Heart right ventricle (tissue), 16 donors: ENCODE data around the gene DPAGT1. TPM values are rescaled to one million over a fixed set of nuclear protein-coding genes. Genes with fewer than 3 reads are reported as not detected.

Experiments used
- ATAC-seq, 8 donors: fragments of 200-7000 bp; cut with Tn5 transposase; one replicate each; pipeline ENCODE4 v1.9.1; 2020; ENCODE audit warnings: mild to moderate bottlenecking in 8 of 8, moderate library complexity in 8 of 8, moderate number of reproducible peaks in 1 of 8
- DNase-seq, 2 donors: peaks; one replicate each; pipeline ENCODE4 v3.0.0-alpha.2; 2020
- H3K27ac ChIP-seq, 10 donors: fragments of 200-600 bp; sonication (generic) in 2 of 10; one replicate each; pipeline versions ENCODE4 v1.5.0 to v1.8.0; 2020 to 2022; ENCODE audit warnings: mild to moderate bottlenecking in 3 of 10
- H3K27me3 ChIP-seq, 7 donors: fragments of 200-600 bp; one replicate each; pipeline ENCODE4 v1.8.0; 2021 to 2022; ENCODE audit warnings: mild to moderate bottlenecking in 2 of 7
- H3K36me3 ChIP-seq, 9 donors: fragments of 200-600 bp; sonication (generic) in 1 of 9; one replicate each; pipeline versions ENCODE4 v1.5.0 to v1.8.0; 2020 to 2022; ENCODE audit warnings: mild to moderate bottlenecking in 2 of 9
- H3K4me1 ChIP-seq, 9 donors: fragments of 200-600 bp; sonication (generic) in 1 of 9; one replicate each; pipeline versions ENCODE4 v1.5.0 to v1.8.0; 2020 to 2022; ENCODE audit warnings: mild to moderate bottlenecking in 4 of 9
- H3K4me3 ChIP-seq, 10 donors: fragments of 200-600 bp; sonication (generic) in 2 of 10; one replicate each; pipeline versions ENCODE4 v1.5.0 to v1.8.0; 2020 to 2022; ENCODE audit warnings: mild to moderate bottlenecking in 7 of 10, moderate library complexity in 2 of 10
- H3K9me3 ChIP-seq, 11 donors: fragments of 200-600 bp in 10 of 11; sonication (generic) in 2 of 11; one replicate each; pipeline versions ENCODE4 v1.5.0 to v1.8.0; 2013 to 2022; ENCODE audit warnings: mild to moderate bottlenecking in 2 of 11, control low read depth in 1 of 11, moderate library complexity in 1 of 11
- WGBS, 2 donors: extraction: QIAGEN DNeasy Blood & Tissue Kit; methylation state at CpG; one replicate each; pipeline ENCODE4 v1.1.7; 2013; ENCODE audit warnings: inconsistent platforms in 1 of 2; 5-methylcytosine and 5-hydroxymethylcytosine counted together
- intact Hi-C, 10 donors: fragments of 100-400 bp; cut with DNase I; formaldehyde crosslinking; loops; one replicate each; pipeline versions ENCODE4 v1.11.1 to v1.14.2; 2022
- long read RNA-seq, 3 donors: library from polyadenylated mRNA; unstranded; transcript quantifications; one replicate each; pipeline ENCODE4 v2.0.0, GENCODE V29; 2020 to 2021
- polyA plus RNA-seq, 2 donors: library from polyadenylated mRNA; stranded (reverse); fragments of 200-250 nt; gene quantifications; one replicate each; pipeline ENCODE4 v1.2.3, GENCODE V29; 2013
- total RNA-seq, 10 donors: library from RNA; stranded (reverse); fragmentation: NEBNext Ultra II Directional in 3 of 10; extraction: Animal tissue kit (Norgen Biotek cat#: 25700) in 3 of 10; gene quantifications; one replicate each; pipeline versions ENCODE4 v1.2.1 to v1.2.4, GENCODE V29; 2021 to 2023
- TF ChIP-seq, protein P1 (sequence below), 9 donors: fragments of 200-600 bp; sonication (generic) in 2 of 9; IDR thresholded peaks; one replicate each; pipeline versions ENCODE4 v1.5.0 to v1.8.0; 2021 to 2022; ENCODE audit warnings: antibody characterized with exemption in 9 of 9, mild to moderate bottlenecking in 5 of 9, moderate library complexity in 1 of 9
- donor health status: Arrhythmogenic right ventricular cardiomyopathy.
- donor health status: ischemic (EF 13 %, LVEDD 7.1; RV severe dilation, severe dysfunction).
- donor health status: healthy with polysubstance abuse.
- donor health status: DM: no; HTN: yes; CAD: no.
- donor health status: DM: no; HTN: no; CAD: no.
- donor health status: ischemic (EF 25% LVEDD 6.9; RV normal size, moderate dysfunction).
- donor health status: ischemic (EF 25% LVEDD 5.7; RV mildly dilated, moderate dysfunction).
- donor health status: healthy.
- donor health status: DM: yes; HTN: yes; CAD: no.
- donor health status: Ischemic cardiomyopathy.
- donor health status: ischemic (EF 35%, LVEDD 5.7; RV mildly dilated, moderate dysfunction).
- donor health status: nonischemic (EF 11% LVEDD 7.7; RV severe dilation, severe dysfunction).
- donor health status: DM: yes; HTN: yes; CAD: no.
- donor health status: PGD.
- donor health status: ischemic (EF 29% LVEDD 5.4; RV normal size, mild dysfunction).
- donor health status: nonischemic (EF 23%, LVEDD 6.1; RV moderate dilation, normal function).

DPAGT1 gene
- 10 to 100 TPM in 9 of 10 donors, 1 to 10 TPM in 1; 8.6 to 23.2 (median 16.5) TPM for total RNA-seq
- 10 to 100 TPM; 15.3 to 24.3 TPM for polyA plus RNA-seq
- long read RNA-seq, donor 1, transcript DPAGT1-201 (9 exons, 2,205 nt), result major isoform, 10 of 15 reads
- long read RNA-seq, donor 1, partial matches to known transcripts, result 2 of 15 reads
- long read RNA-seq, donor 1, other reads (novel, unspliced or antisense), result 2 of 15 reads
- long read RNA-seq, donor 2, transcript DPAGT1-201 (9 exons, 2,205 nt), result major isoform, 6 of 10 reads
- long read RNA-seq, donor 2, partial matches to known transcripts, result 3 of 10 reads
- long read RNA-seq, donor 2, other reads (novel, unspliced or antisense), result 1 of 10 reads
- long read RNA-seq, donor 3, transcript DPAGT1-201 (9 exons, 2,205 nt), result major isoform, 33 of 47 reads
- long read RNA-seq, donor 3, partial matches to known transcripts, result 10 of 47 reads
- long read RNA-seq, donor 3, other reads (novel, unspliced or antisense), result 3 of 47 reads

DNA sequence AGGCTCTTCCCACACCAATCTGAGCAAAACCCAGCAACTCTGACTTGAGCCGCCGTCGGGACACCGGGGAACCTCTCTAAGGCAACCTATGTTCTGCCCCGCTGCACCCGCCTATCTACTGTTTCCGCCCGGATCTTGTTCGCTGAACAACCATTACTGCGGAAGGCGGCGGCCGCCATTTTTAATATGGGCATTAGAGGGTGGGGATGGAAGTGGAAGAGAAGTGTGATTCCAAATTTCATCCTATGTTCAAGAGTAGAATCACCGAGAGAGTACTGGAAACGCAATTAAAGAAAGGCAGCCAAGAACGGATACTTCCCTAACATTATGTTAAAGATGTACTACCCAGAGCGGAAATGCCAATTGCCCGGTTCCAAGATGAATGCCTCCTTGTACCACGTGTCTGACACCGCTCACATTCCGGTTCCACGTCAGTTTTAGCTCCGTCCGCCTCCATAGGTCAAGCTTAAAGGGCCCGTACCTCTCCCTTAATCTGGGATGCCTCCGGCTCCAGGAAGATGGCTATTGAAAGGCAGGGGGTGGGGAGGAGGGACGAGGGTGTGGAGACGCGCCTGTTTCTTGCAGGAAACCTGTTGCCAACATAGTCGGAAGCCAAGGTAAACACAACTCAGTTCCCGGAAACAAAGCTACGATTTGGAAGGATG is at the start of gene DPAGT1:
Gene DPAGT1, minus strand, starts transcription at position 95 of the 665 bp plus-strand sequence. CDS start 198 bp downstream, outside the sequence.
- 0% methylated on average over 32 of the region's 32 CpGs for WGBS, 2 donors
- Histone ChIP-seq H3K27ac (peak within 1 kb of the TSS; percentile 83 to 96 (median 92)), H3K27me3 (no peaks in the 10 kb centered on the region), H3K4me3 (peak within 1 kb of the TSS; percentile 69 to 89 (median 79)), H3K9me3 (no peaks in the 10 kb centered on the region), H3K4me1 (peaks cover 10 to 50% (median 35%) of the 10 kb centered on the region in 9 donors), H3K36me3 (peaks cover 0 to 26% (median 15%) of the 10 kb centered on the region in 9 donors)
- ATAC-seq (peak; percentile 94 to 97 (median 96)), DNase-seq (peak; percentile 81 to 95)
- TF ChIP-seq, protein P1, sequence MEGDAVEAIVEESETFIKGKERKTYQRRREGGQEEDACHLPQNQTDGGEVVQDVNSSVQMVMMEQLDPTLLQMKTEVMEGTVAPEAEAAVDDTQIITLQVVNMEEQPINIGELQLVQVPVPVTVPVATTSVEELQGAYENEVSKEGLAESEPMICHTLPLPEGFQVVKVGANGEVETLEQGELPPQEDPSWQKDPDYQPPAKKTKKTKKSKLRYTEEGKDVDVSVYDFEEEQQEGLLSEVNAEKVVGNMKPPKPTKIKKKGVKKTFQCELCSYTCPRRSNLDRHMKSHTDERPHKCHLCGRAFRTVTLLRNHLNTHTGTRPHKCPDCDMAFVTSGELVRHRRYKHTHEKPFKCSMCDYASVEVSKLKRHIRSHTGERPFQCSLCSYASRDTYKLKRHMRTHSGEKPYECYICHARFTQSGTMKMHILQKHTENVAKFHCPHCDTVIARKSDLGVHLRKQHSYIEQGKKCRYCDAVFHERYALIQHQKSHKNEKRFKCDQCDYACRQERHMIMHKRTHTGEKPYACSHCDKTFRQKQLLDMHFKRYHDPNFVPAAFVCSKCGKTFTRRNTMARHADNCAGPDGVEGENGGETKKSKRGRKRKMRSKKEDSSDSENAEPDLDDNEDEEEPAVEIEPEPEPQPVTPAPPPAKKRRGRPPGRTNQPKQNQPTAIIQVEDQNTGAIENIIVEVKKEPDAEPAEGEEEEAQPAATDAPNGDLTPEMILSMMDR (IDR thresholded peaks at IDR 0.05), result no peak
- intact Hi-C loops, result loop anchor here in 4 of 10 donors (5.0 to 10.0 kb wide), 4 partner anchors 85 to 220 kb away; partner anchors contain the start of genes RPS25 (in 1 of the 4) and TRAPPC4 (in 1 of the 4)

DNA sequence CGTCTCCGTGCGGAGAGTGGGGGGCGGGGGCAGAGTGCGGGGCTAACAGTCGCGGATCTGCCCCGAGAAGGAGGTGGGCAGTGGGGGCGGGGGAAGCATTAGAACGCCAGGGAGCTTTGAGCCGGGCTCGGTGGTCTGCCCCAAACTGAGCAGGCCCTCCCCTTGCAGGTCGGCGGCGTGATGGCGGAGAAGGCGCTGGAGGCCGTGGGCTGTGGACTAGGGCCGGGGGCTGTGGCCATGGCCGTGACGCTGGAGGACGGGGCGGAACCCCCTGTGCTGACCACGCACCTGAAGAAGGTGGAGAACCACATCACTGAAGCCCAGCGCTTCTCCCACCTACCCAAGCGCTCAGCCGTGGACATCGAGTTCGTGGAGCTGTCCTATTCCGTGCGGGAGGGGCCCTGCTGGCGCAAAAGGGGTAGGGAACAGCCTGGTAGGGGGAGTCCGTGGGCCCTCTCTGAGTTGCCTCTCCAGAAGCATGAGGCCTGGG is 48.2 kb upstream of the DPAGT1 start:
- Histone ChIP-seq H3K36me3 (no peaks in the 10 kb centered on the region), H3K9me3 (no peaks in the 10 kb centered on the region), H3K27ac (no peak overlapping the region), H3K27me3 (peaks cover 0 to 77% (median 18%) of the 10 kb centered on the region in 7 donors), H3K4me3 (peak overlapping the region; percentile 8 to 68 (median 62)), H3K4me1 (peaks cover 0 to 21% (median 7%) of the 10 kb centered on the region in 9 donors)
- 34 to 41% methylated on average over 33 of the region's 33 CpGs for WGBS, 2 donors
- ATAC-seq (peak in 1 of 8 donors; percentile 8), DNase-seq (no peak)
- TF ChIP-seq, protein P1 (IDR thresholded peaks at IDR 0.05), result no peak
- intact Hi-C loops, result loop anchor here in 7 of 10 donors (5.0 to 10.0 kb wide), 5 partner anchors 42 to 175 kb away; no protein-coding TSS in a partner anchor

DNA sequence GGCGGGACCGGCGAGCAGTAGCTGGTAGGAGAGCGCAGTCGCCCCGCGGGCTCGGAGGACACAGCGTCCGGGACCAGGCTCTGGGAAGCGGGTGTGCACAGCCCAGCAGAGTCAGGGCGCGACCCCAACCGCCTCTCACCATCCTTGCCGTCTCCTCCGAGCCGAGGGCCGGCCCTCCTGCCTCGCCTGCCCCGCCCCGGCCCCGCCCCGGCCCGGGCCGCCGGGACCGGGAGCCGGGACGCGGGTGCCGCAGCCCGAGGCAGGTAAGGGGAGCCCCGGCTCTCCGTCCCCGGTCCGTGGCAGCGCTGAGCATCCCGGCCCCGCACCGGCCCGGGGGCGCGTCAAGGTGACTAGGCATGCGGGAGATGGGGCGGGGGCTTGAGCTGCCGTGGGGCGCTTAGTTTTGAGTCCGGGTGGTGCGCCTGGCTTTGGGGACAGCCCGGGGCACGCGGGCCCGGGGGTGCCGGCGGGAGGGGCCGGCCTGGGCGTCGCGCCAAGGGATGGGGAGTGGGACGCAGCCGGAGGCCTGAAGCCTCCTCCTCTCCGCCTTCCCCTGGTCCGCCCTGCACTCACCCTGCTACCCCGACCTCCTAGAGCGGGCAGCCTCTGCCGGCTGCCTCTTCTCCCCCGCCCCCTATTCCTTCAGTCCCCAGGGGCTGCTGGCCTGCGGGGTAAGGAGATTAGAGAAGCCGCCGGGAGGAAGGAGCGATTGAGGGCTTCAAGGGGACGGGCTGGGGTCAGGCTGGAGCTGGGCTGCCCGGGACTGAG is 47.5 kb upstream of the DPAGT1 start, which contains the start of gene ABCG4:
Gene ABCG4, plus strand, starts transcription at position 35 of the 768 bp plus-strand sequence. CDS start 914 bp downstream, outside the sequence.
- peaks cover 0 to 24% (median 11%) of the 10 kb centered on the region in 9 donors for H3K4me1 ChIP-seq
- H3K9me3 ChIP-seq, result no peaks in the 10 kb centered on the region
- intact Hi-C loops, result loop anchor here in 7 of 10 donors (5.0 to 10.0 kb wide), 5 partner anchors 43 to 176 kb away; no protein-coding TSS in a partner anchor
- WGBS, 2 donors, result 1 to 2% methylated on average over 30 to 73 of the region's 73 CpGs
- H3K27me3 ChIP-seq, result peaks cover 0 to 77% (median 18%) of the 10 kb centered on the region in 7 donors
- DNase-seq, result peak in 1 of 2 donors; percentile 48
- TF ChIP-seq, protein P1 (IDR thresholded peaks at IDR 0.05), result no peak
- ATAC-seq, result peak; percentile 23 to 59 (median 36)
- peak within 1 kb of the TSS in 1 of 10 donors; percentile 10 for H3K27ac ChIP-seq
- no peaks in the 10 kb centered on the region for H3K36me3 ChIP-seq
- H3K4me3 ChIP-seq, result peak within 1 kb of the TSS; percentile 8 to 68 (median 62)
